A549 (cell line): ENCODE results near the gene CYP26C1. TPM values are rescaled to one million over a fixed set of nuclear protein-coding genes. Genes with fewer than 3 reads are reported as not detected.

ENCODE experiments used
- ATAC-seq, 2 experiments: fragments of 200-7000 bp in 1 of 2; fragments of >200 bp in 1 of 2; cut with Nextera tagmentation in 1 of 2; cut with Tn5 transposase in 1 of 2; 3 replicates each; pipeline versions ENCODE4 v1.8.0 to v1.9.1; 2018 to 2020; ENCODE audit warnings: mild to moderate bottlenecking in 1 of 2, moderate library complexity in 1 of 2
- CTCF ChIA-PET: fragments of 300-600 bp; sonication (Branson Sonifier 250); formaldehyde crosslinking; extraction: SDS; loops from one replicate; lab custom pipeline; 2021; ENCODE audit warnings: antibody characterized with exemption, inconsistent platforms; lab: Yijun Ruan, JAX
- POLR2A ChIA-PET: fragments of 350-600 bp; formaldehyde crosslinking; extraction: SDS; loops from one replicate; lab custom pipeline; 2021; ENCODE audit warnings: antibody characterized with exemption, inconsistent platforms; lab: Yijun Ruan, JAX
- DNase-seq, 2 experiments: peaks; one replicate each; pipeline versions ENCODE4 v3.0.0 to v3.0.0-alpha.2; 2011 to 2016; ENCODE audit warnings: low read depth in 1 of 2, low spot score in 1 of 2
- FAIRE-seq: peaks from 2 replicates; lab custom pipeline; 2011; peaks lifted over from hg19 to GRCh38; lab: Jason Lieb, UNC
- H3K27ac ChIP-seq, 2 experiments: fragments of >200 bp; sonication (Bioruptor Twin); formaldehyde crosslinking; 3 replicates each; pipeline ENCODE4 v1.5.1; 2016 to 2017
- H3K4me1 ChIP-seq: fragments of >200 bp; sonication (Bioruptor Twin); formaldehyde crosslinking; 3 replicates; pipeline ENCODE4 v1.6.1; 2016
- H3K4me2 ChIP-seq: fragments of >200 bp; sonication (Bioruptor Twin); formaldehyde crosslinking; 3 replicates; pipeline ENCODE4 v1.6.1; 2016
- H3K4me3 ChIP-seq: fragments of >200 bp; sonication (Bioruptor Twin); formaldehyde crosslinking; 3 replicates; pipeline ENCODE4 v1.5.1; 2016
- H3K9me3 ChIP-seq: fragments of >200 bp; sonication (Bioruptor Twin); formaldehyde crosslinking; 3 replicates; pipeline ENCODE4 v1.6.1; 2016
- BHLHE40 ChIP-seq: IDR thresholded peaks from 2 replicates; pipeline ENCODE4 v1.6.1; 2012; ENCODE audit warnings: low read depth, low read length, inconsistent platforms
- CBX8 ChIP-seq: fragments of 200-600 bp; sonication (generic); IDR thresholded peaks from 2 replicates; pipeline ENCODE4 v1.6.1; 2016
- CHD2 ChIP-seq: fragments of 150-350 bp; IDR thresholded peaks from 2 replicates; pipeline ENCODE4 v1.6.1; 2014; ENCODE audit warnings: low read length; ENCODE audit not compliant: partially characterized antibody
- CTCF ChIP-seq: fragments of >200 bp; sonication (Bioruptor Twin); formaldehyde crosslinking; IDR thresholded peaks from 3 replicates; pipeline ENCODE4 v1.5.1; 2016
- E2F6 ChIP-seq: IDR thresholded peaks from 2 replicates; pipeline ENCODE4 v1.6.1; 2012; ENCODE audit warnings: low read depth, borderline replicate concordance
- EHF ChIP-seq: fragments of 250-450 bp; sonication (Bioruptor Pico); IDR thresholded peaks from 2 replicates; pipeline ENCODE4 v1.5.0; 2020; ENCODE audit warnings: mild to moderate bottlenecking
- ELK1 ChIP-seq: fragments of 150-350 bp; IDR thresholded peaks from 2 replicates; pipeline ENCODE4 v1.6.1; 2014; ENCODE audit warnings: low read depth, mild to moderate bottlenecking, low read length
- EP300 ChIP-seq, 2 experiments: fragments of >200 bp; sonication (Bioruptor Twin); formaldehyde crosslinking; IDR thresholded peaks; 2 replicates in 1 of 2; 3 replicates in 1 of 2; pipeline ENCODE4 v1.6.1; 2016 to 2017
- FOSB ChIP-seq: fragments of 250-450 bp; sonication (Bioruptor Pico); IDR thresholded peaks from 2 replicates; pipeline ENCODE4 v1.5.0; 2020; ENCODE audit warnings: mild to moderate bottlenecking, moderate library complexity
- FOXS1 ChIP-seq: fragments of 250-450 bp; sonication (Bioruptor Pico); IDR thresholded peaks from 2 replicates; pipeline ENCODE4 v1.5.0; 2020; ENCODE audit warnings: mild to moderate bottlenecking, moderate library complexity
- HDAC2 ChIP-seq: fragments of 200-600 bp; sonication (generic); IDR thresholded peaks from 2 replicates; pipeline ENCODE4 v1.6.1; 2016
- HEYL ChIP-seq: fragments of 250-450 bp; sonication (Bioruptor Pico); IDR thresholded peaks from 2 replicates; pipeline ENCODE4 v1.8.0; 2021; ENCODE audit warnings: mild to moderate bottlenecking, moderate library complexity
- HOXA7 ChIP-seq: fragments of 250-450 bp; sonication (Bioruptor Pico); IDR thresholded peaks from 2 replicates; pipeline ENCODE4 v1.5.0; 2020; ENCODE audit warnings: mild to moderate bottlenecking, moderate library complexity
- HOXB5 ChIP-seq: fragments of 250-450 bp; sonication (Bioruptor Pico); IDR thresholded peaks from 2 replicates; pipeline ENCODE4 v1.5.0; 2020; ENCODE audit warnings: mild to moderate bottlenecking, moderate library complexity
- JUN ChIP-seq, 2 experiments: fragments of >200 bp; sonication (Bioruptor Twin); formaldehyde crosslinking; IDR thresholded peaks; 2 replicates in 1 of 2; 3 replicates in 1 of 2; pipeline ENCODE4 v1.6.1; 2016 to 2017
- JUNB ChIP-seq: fragments of >200 bp; sonication (Bioruptor Twin); formaldehyde crosslinking; IDR thresholded peaks from 2 replicates; pipeline ENCODE4 v1.6.1; 2016
- PBX3 ChIP-seq: IDR thresholded peaks from 2 replicates; pipeline ENCODE4 v1.6.1; 2012
- POLR2A ChIP-seq: IDR thresholded peaks from 2 replicates; pipeline ENCODE4 v1.6.1; 2012; ENCODE audit warnings: mild to moderate bottlenecking, low read length
- POLR2AphosphoS2 ChIP-seq: conservative IDR thresholded peaks from 2 replicates; pipeline ENCODE4 v1.6.1; 2012; ENCODE audit warnings: low read length, improper control_type of control experiment, inconsistent platforms
- RFX5 ChIP-seq: fragments of 450-650 bp; IDR thresholded peaks from 2 replicates; pipeline ENCODE4 v1.7.1; 2014; ENCODE audit warnings: antibody characterized with exemption, mild to moderate bottlenecking, moderate library complexity
- SMC3 ChIP-seq: fragments of >200 bp; sonication (Bioruptor Twin); formaldehyde crosslinking; IDR thresholded peaks from 3 replicates; pipeline ENCODE4 v1.6.1; 2018; ENCODE audit warnings: inconsistent platforms
- SREBF2 ChIP-seq: fragments of 450-650 bp; IDR thresholded peaks from 2 replicates; pipeline ENCODE4 v1.6.1; 2014; ENCODE audit warnings: mild to moderate bottlenecking, moderate library complexity
- ZC3H11A ChIP-seq: fragments of 450-650 bp; IDR thresholded peaks from 2 replicates; pipeline ENCODE4 v1.6.1; 2014; ENCODE audit warnings: antibody characterized with exemption, mild to moderate bottlenecking
- ZNF302 ChIP-seq: fragments of 250-450 bp; sonication (Bioruptor Pico); IDR thresholded peaks from 2 replicates; pipeline ENCODE4 v1.9.0; 2021; ENCODE audit warnings: inconsistent platforms, mild to moderate bottlenecking, moderate library complexity
- WGBS: methylation state at CpG from one replicate; pipeline ENCODE4 v1.1.6; 2017; ENCODE audit errors: missing lambda C conversion rate; 5-methylcytosine and 5-hydroxymethylcytosine counted together
- polyA plus RNA-seq, 4 experiments: library from polyadenylated mRNA; depleted of rRNA in 3 of 4; stranded (reverse); fragments of >200 nt; fragmentation: RNase III in 1 of 4; extraction: RNeasy Plus Mini Kit Qiagen cat#74134 plus additional on column Dnase treatment in 1 of 4; gene quantifications; 2 replicates in 3 of 4; 3 replicates in 1 of 4; pipeline ENCODE4 v1.2.3, GENCODE V29; 2011 to 2017

CYP26C1 gene
- polyA plus RNA-seq, 2 of the 4 experiments (the other 2 are of a cell fraction), result not detected

DNA sequence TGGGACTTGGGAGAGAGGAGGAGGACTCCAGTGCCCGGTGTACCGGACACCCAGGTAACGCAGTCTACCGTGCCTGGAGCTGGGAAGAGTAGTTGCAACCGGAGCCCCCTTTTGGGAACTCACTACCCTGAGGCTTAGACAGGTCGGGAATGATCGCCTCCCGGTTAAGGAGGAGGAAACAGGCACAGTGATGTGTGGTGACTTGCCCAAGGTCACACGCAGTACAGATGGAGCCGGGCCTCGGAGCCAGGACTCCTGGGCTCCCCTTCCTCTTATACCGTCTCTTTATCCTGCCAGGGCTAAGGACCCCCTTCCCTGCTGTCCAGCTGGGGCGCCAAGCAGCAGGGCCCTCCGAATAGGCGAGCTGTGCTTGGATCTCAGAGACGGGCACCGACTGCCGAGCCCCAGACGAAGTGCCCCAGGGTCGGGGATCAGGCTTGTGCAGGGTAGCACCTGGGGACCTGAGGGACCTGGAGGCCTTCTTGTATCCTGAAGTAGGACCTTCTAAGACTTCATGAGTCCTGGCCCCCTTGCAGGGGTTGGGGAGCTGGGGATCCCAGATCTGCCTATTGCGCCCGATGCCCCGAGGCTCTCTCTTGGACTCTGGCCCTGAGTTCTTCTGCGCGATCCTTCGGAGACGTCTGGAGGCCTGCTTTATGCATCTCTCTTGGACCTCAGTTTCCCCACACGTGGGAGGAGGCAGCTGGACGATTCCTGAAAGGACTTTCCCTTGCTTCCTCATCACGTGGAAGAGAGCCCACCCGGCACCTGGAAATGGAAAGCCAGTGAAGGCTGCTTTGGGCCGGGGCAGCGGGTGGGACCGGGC is 12.3 kb downstream of the CYP26C1 start:
- ChIA-PET CTCF (interaction anchor here (0.6 to 8.8 kb wide), 21 partner anchors 9 to 539 kb away, joined by 3 to 85 read pairs (median 4); no protein-coding TSS in a partner anchor), POLR2A (interaction anchor here (1.0 to 1.2 kb wide), 2 partner anchors 15 to 181 kb away, joined by 3 to 4 read pairs; no protein-coding TSS in a partner anchor)
- H3K27ac ChIP-seq, result peak overlapping the region; percentile 57 to 86
- H3K4me3 ChIP-seq, result peak overlapping the region; percentile 61
- ATAC-seq (peak in 1 of 2 experiments; percentile 3; a peak in 2 of 6 replicates), DNase-seq (no peak), FAIRE-seq (no peak)
- peaks cover 18% of the 10 kb centered on the region; the same call in 2 of the 3 replicates for H3K4me1 ChIP-seq
- TF ChIP-seq RFX5 (no peak), FOXS1 (no peak), HEYL (CRISPR knock-in tag) (no peak), CBX8 (no peak), ZC3H11A (no peak), CTCF (no peak), HDAC2 (no peak), HOXA7 (no peak), JUNB (no peak), CHD2 (no peak), ZNF302 (CRISPR knock-in tag) (no peak), POLR2AphosphoS2 (no peak)
- no peaks in the 10 kb centered on the region for H3K9me3 ChIP-seq
- WGBS, result 76% methylated on average over 25 of the region's 34 CpGs
- H3K4me2 ChIP-seq, result peak overlapping the region; percentile 96

DNA sequence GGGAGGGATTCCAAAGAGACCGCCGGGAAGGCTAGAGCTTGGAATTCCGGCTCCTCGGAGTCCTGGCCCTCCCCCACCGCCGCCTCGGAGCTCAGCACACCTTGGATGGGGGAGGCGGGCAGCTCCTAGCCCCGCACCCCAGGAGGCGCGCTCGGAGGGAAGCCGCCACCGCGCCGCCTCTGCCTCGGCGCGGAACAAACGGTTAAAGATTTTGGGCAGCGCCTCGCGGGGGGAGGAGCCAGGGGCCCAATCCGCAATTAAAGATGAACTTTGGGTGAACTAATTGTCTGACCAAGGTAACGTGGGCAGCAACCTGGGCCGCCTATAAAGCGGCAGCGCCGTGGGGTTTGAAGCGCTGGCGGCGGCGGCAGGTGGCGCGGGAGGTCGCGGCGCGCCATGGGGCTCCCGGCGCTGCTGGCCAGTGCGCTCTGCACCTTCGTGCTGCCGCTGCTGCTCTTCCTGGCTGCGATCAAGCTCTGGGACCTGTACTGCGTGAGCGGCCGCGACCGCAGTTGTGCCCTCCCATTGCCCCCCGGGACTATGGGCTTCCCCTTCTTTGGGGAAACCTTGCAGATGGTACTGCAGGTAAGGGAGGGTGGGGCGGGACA is 13.0 kb downstream of the CYP26C1 start, which contains the start of gene CYP26A1:
Gene CYP26A1 (plus strand): TSS at position 355 of the 608 bp plus-strand sequence. CDS start 42 bp downstream, at position 397.
- FAIRE-seq (no peak), DNase-seq (peak; percentile 51 to 60), ATAC-seq (peak; percentile 72 to 80)
- WGBS, result 1% methylated on average over 15 of the region's 52 CpGs
- peak within 1 kb of the TSS; percentile 61 for H3K4me3 ChIP-seq
- peak within 1 kb of the TSS; percentile 57 to 86 for H3K27ac ChIP-seq
- TF ChIP-seq ZC3H11A (no peak), SREBF2 (no peak), POLR2A (peak; percentile 20; the same call in 1 of the 2 replicates), E2F6 (peak; percentile 75; the same call in 1 of the 2 replicates), JUN (IDR thresholded peaks at IDR 0.05) (0 out of 5 replicates have a peak, but pooled peaks of 1 of the 2 experiments have one; percentile 23), HDAC2 (0 out of 2 replicates have a peak, but pooled peaks have one; percentile 75)
- CTCF ChIA-PET, result interaction anchor here (0.6 to 8.8 kb wide), 20 partner anchors 10 to 333 kb away, joined by 3 to 85 read pairs (median 4); no protein-coding TSS in a partner anchor
- peaks cover 22% of the 10 kb centered on the region; the same call in 2 of the 3 replicates for H3K4me1 ChIP-seq
- H3K4me2 ChIP-seq, result peak within 1 kb of the TSS; percentile 96
- H3K9me3 ChIP-seq, result no peaks in the 10 kb centered on the region
- POLR2A ChIA-PET, result interaction anchor here (1.0 to 1.2 kb wide), 2 partner anchors 16 to 181 kb away, joined by 3 to 4 read pairs; no protein-coding TSS in a partner anchor

GRCh38 chr10:93074147-93074596 is 13.6 kb downstream of the CYP26C1 start:
- Histone ChIP-seq H3K4me2 (peak overlapping the region; percentile 96), H3K27ac (peak overlapping the region; percentile 57 to 86), H3K4me1 (peaks cover 22% of the 10 kb centered on the region; the same call in 2 of the 3 replicates), H3K9me3 (no peaks in the 10 kb centered on the region), H3K4me3 (peak overlapping the region; percentile 61)
- FAIRE-seq (no peak), ATAC-seq (peak; percentile 77 to 81), DNase-seq (peak; percentile 61 to 71)
- 0% methylated on average over 6 of the region's 40 CpGs for WGBS
- CTCF ChIA-PET, result interaction anchor here (0.6 to 8.8 kb wide), 13 partner anchors 18 to 333 kb away, joined by 3 to 88 read pairs (median 4); no protein-coding TSS in a partner anchor
- POLR2A ChIA-PET, result interaction anchor here (1.2 kb wide), 1 partner anchor 182 kb away, joined by 4 read pairs; no protein-coding TSS in a partner anchor
- TF ChIP-seq FOSB (CRISPR knock-in tag) (no peak), POLR2A (no peak), SMC3 (peak; percentile 67), E2F6 (0 out of 2 replicates have a peak, but pooled peaks have one; percentile 28), POLR2AphosphoS2 (no peak), ZC3H11A (no peak), EP300 (IDR thresholded peaks at IDR 0.05) (no peak), ZNF302 (CRISPR knock-in tag) (no peak), ELK1 (no peak), BHLHE40 (no peak), EHF (CRISPR knock-in tag) (no peak), HOXB5 (CRISPR knock-in tag) (no peak), PBX3 (no peak)
